Measurements from ENCODE around the gene OR8K3.

- TF ChIP-seq POLR2A (IDR thresholded peaks at IDR 0.05; ENCODE audit: low read depth, low read length) = no peak
- TF ChIP-seq EZH2 (IDR thresholded peaks at IDR 0.05; ENCODE audit: borderline replicate concordance, low read depth, low read length, severe bottlenecking) = no peak
- no peak for TF ChIP-seq CTCF (IDR thresholded peaks at IDR 0.05; ENCODE audit: extremely low read depth in 1 of 2, insufficient read depth in 1 of 2, low read depth in 1 of 2, low read length in 2 of 2)
These were observed 18.0 kb upstream of the OR8K3 start for GRCh38 chr11:56296898-56297297.
